ENCODE measurements around the gene ATP8A2.

The ATP8A2 gene

DNA sequence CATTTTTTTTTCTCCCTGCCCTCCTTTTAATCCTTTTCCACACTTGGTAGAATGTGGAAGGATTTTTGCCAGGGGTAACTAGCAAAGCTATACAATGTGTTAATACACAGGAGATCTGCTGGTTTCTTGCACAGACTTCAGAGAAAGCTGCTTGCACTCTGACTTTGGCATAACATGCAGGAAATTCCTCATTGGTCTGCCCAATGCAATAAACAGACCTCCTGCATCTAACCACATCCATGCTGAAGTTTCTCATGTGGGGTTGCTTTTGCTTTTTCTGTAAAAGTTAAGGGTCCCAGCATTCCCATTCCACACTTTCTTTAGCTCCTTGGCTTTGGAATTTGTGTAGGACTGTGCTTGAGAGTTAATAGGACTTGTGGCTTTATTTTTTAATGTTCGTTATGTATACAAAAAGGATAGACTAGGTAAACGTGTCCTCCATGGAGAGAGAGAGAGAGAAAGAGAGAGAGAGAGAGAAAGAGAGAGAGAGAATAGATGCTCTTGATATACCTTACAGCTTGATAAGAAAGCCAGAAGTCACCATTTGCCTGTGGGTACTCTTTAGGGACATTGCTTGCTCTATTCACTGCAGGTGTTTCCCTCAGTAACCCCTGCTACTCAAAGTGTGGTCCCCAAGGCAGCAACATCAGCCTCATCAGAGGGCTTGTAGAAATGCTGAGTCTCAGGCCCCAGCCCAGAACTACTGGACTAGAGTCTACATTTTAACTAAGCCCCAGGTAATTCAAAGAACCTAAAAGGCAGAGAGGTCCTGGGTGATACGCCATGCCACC is 509.6 kb downstream of the ATP8A2 start:
- H3K4me3 ChIP-seq (ENCODE audit: low read depth, low read length) = no peak overlapping the region
- peak; percentile 19 for DNase-seq (ENCODE audit: low read depth)

DNA sequence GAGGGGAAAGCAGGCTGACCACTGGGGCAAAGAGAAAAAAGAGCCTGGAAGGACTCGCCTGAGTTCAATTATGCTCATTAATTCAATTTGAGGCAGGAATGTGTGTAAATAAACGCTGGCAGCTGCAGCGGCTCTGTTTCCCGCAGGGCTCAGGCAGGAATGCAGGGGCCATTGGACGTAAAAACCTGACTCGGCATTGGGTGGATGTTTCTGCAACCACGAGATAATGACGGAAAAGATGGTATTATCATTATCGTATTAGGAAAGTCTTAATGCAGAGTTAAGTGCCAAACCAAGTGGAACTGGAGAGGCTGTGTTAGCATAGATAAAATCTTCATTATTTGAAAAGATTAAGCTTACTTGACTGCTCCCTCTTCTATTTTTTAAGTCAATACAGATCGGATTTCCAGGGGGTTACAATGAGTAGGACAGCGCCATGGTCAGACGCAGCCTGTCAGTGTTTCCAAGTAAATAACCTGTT is 510.2 kb downstream of the ATP8A2 start:
- peak; percentile 21 for DNase-seq (ENCODE audit: low read depth)
- no peak overlapping the region for H3K4me3 ChIP-seq (ENCODE audit: low read depth, low read length)

DNA sequence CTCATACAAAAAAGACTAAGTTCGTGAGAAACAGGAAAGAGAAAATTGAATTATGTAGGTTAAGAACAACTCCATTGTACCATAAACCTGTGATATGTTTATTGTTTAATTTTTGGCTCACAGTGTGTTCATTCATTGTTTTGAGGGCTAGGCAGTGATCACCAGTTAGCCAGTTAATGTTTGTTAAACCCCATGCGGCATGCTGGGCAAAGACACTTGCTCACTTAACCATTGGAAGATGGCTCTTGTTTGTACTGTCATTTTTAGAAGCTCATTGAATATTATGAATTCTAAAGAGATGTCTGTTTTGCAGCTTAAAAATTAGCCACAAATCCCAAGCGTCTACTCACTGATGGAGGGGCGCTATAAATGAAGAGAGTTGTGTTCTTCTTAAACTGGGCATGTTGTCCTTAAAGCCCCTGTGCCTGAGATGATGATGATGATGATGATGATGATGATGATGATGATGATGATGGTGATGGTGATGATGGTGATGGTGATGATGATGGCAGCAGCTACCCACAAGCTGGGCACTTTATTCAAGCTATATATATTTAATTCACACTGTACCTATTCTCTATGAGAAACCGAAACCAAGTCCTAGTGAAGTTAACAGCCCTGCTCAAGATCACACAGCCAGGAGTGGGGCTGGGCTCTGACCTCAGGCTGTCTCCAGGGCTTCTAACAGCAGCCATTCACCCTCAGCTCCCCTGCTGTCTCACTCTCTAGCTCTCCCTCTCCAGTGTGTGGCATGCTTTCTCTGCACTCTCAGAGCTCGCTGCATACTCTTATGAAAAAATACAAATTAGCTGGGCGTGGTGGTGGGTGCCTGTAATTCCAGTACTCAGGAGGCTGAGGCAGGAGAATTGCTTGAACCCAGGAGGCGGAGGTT is 510.9 kb downstream of the ATP8A2 start:
- no peak for DNase-seq (ENCODE audit: low read depth)
- no peak overlapping the region for H3K4me3 ChIP-seq (ENCODE audit: low read depth, low read length)

DNA sequence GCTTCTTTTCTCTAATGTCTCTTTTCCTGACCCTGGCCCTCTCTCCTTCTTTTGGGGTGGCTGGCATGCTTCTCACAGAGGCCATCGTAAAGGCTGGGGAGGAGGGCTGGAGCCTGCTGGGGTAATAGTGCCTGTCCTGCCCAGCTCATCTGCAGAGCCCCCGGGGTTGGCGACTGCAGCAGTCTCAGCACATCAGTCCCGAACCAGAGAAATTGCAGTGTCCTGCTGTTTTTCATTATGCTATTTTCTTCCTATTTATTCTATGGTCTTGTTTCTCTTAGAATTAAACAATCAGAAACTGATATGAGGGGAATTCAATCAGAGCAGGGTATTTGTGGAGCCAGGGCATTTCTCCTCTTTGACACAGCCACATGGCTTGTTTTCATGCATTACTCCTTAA is 513.6 kb downstream of the ATP8A2 start:
- DNase-seq (ENCODE audit: low read depth) = no peak
- no peak overlapping the region for H3K4me3 ChIP-seq (ENCODE audit: low read depth, low read length)

DNA sequence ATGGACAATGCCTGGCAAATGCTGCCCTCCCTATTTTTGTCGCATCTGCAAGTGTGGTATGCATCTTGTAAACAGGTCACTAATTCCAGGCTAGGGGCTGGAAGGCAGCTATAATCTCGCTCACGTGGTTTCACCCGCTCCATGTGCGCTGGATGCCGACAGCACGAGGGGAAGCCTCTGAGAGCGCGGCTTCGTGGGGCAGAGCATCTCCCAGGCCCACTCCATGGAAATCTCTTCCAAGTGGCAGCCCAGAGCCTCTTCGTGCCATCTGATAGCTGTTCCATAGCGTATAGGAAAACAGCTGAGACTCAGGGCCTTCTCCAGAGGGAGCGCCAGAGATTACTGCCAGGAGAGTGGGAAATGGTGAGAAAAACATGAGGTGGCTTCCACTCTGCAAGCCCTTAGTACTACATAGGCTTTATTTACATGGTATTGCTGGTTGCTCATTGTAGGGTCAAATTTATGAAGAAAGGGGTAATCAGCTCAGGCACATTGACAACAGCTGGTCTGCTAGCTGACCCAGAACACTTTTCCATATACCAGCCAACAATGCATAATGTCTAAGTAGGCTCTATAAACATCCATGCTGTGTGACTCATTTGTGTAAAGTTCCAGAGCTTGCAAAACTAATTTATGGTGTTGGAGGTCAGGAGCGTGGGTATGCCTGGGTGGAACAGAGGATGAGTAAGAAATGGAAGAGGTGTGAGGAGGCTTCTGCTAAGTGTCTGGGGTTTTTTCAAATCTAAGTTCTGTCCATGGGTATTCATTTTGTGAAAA is 514.9 kb downstream of the ATP8A2 start:
- peak; percentile 94 for DNase-seq (ENCODE audit: low read depth)
- no peak overlapping the region for H3K4me3 ChIP-seq (ENCODE audit: low read depth, low read length)

DNA sequence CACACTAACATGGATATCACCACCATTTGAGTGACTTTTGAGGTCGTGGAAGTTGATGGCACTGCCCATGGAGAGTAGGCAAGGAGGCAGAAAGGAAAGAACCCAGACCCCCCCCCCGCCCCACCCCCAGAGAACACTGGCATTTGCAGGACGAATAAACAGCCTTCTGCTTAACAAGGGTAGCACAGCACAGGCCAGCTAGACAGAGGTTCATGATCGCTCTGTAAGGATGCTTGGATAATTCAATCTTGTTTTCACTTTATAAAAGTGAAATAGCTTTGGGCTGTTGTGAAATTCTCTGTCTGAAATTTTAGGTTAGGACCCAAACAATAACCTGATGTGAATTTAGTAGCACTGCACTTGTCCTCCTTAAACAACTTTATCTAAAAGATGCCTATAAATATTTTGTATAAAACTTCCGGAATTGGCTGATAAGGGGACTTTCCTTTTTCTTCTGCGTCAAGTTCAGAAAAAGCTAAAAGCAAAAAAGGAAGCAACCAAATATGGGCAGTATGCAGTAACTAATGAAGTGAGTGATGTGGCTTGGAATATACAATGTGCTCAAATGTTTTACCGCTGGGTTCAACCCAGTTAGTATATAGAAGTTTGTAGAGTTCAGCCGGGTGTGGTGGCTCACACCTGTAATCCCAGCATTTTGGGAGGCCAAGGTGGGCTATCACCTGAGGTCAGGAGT is 516.3 kb downstream of the ATP8A2 start:
- DNase-seq (ENCODE audit: low read depth) = no peak
- H3K4me3 ChIP-seq (ENCODE audit: low read depth, low read length) = no peak overlapping the region

DNA sequence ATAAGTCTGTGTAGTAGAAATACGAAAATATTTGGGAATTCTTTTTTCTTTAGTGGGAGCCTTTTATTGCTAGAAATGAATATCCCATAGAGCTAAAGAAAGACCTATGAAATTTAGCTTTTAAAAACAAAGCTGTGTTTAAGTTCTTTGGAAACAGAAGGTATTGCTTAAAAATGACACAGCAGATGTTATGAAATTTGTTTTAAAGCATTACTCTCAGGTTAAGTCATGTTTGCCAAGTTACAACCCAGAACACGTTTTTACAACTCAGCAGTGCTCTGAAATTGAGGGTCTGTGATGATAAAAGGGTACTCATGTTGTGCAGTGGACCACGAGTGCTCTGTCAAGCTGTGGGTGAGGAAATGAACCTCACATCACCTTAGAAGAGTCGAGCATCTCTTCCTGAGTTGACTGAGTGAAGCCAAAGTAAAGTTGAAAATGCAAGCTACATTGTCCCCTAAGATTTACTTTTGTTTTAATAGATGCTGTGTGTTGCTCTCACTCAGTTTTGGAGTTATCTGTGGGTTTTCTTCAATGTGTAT is 519.0 kb downstream of the ATP8A2 start:
- no peak for DNase-seq (ENCODE audit: low read depth)
- H3K4me3 ChIP-seq (ENCODE audit: low read depth, low read length) = no peak overlapping the region

DNA sequence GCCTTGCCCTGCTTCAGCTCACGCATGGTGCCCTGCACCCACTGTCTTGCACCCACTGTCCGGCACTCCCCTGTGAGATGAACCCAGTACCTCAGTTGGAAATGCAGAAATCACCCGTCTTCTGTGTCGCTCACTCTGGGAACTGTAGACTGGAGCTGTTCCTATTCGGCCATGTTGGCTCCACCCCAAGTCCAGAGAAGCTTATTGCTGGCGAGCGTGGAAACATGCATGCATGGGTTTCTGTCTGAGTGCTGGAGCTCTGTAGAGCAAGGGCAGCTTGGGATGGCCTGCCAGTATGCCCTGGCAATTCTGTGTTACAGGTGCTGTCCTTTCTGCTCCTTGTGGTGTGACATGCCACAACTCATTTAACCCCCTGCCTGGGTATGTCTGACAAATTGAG is 527.2 kb downstream of the ATP8A2 start:
- no peak overlapping the region for H3K4me3 ChIP-seq (ENCODE audit: low read depth, low read length)

DNA sequence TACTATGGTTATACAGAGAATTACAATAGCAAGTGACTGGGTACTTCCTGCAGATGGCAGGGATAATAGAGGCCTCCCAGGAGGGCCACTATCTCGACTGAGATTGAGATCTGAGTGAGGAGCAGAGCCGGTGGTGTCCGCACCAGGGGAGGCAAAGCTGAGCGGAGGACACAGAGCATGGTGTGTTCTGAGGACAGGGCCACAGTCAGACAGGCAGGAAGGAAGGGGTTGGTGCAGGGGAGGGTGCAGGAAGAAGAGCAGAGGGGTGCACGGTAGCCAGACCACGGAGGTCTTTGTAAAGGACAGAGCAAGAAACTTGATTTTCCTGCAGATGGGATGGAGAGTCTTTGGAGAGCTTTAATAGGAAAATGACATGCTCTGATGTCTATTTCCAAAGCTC is 527.7 kb downstream of the ATP8A2 start:
- no peak for DNase-seq (ENCODE audit: low read depth)
- no peak overlapping the region for H3K4me3 ChIP-seq (ENCODE audit: low read depth, low read length)

More for the DNA sequence above, 527.2 kb downstream of the ATP8A2 start:
- DNase-seq (ENCODE audit: low read depth) = no peak

DNA sequence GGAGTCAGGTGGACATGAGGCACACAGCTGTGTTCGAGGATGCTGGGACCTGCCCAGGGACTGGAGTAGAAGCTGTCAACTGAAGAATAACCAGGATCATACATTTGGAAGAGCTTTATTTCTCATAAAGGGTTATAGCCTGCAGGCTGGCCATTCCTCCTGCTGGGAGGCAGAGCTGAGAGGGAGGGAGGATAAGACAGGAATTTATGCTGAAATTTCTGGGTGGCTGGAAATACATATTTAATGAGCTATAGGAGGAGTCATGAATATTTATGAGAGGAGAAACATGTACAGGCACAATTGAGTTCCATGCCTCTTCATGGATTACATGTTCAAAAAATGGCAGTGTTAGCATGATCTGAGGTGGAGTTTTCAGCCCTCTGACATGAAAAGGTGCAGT is 528.2 kb downstream of the ATP8A2 start:
- no peak for DNase-seq (ENCODE audit: low read depth)
- H3K4me3 ChIP-seq (ENCODE audit: low read depth, low read length) = no peak overlapping the region

DNA sequence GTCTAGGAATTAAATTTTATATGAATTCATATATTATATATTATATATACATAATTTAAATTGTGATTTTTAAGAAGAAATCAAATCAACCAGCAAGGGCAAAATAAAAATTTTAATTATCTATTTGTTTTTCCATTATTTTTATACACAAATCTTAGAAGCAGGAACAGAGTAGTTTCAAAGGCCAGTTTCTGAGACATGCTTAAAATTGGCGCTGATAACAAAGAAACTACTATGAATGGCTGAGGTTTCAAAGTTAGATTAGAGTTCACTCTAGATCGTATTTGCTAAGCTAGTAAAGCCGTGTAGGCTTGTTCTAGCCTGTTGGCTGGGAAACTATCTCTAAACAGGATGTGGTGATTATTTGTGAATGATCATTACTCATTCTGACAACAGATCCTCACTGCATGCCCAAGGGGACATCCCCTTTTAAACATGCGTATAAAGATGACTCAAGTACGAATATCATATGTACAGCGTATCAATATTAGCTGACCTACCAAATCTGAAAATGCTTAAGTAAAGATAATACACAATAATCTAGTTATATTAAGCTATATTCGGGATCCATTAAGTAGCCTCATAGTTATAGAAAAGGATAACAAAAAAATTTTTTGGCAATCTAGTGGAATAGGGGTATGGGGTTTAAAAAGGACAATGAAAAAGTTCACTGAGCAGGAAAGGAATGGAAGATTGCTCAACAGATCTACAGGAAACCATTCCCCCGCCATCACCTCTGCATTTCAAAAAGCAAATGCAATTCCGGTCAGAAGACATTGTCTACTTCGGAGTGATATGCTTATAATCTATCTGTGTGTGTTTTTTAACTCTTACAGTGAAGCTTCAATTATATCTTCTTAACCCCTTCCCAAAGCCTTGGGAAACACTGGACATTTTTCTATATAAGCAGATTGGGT is 529.9 kb downstream of the ATP8A2 start:
- DNase-seq (ENCODE audit: low read depth) = peak; percentile 77
- no peak overlapping the region for H3K4me3 ChIP-seq (ENCODE audit: low read depth, low read length)

DNA sequence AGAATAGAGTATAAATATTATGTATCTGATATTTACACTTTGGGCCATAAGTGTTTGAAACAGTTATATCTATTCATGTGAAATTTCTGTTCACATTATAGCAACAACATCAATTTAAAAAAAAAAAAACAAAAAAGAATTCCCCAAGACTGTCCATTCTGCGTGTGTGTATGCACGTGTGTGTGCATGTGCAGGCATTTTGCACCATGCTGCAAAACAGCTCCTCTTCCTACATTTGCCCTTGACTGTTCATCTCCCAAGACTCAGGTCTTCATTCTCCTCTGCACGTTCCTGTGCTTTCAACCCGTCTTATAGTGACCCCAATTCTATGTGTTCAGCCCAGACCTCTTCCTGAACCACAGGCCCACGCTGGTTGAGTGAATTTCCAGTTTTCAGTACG is 530.7 kb downstream of the ATP8A2 start:
- H3K4me3 ChIP-seq (ENCODE audit: low read depth, low read length) = no peak overlapping the region
- DNase-seq (ENCODE audit: low read depth) = no peak

DNA sequence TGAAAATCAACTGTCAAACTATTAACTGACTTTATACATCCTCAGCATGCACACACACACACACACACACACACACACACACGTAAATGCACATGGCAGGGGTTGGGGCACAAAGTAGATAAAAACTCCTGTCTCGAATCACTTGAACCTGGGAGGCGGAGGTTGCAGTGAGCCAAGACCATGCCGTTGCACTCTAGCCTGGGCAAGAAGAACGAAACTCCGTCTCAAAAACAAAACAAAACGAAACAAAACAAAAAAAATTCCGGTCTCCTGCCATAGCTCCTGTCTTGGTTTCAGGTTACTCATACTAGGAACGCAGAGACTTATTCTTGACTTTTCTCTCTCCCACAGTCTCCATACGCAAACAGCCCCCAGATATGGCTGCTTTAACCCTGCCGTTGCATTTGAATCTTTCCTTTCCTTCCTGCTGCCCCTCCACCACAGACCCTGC is 531.1 kb downstream of the ATP8A2 start:
- DNase-seq (ENCODE audit: low read depth) = no peak

DNA sequence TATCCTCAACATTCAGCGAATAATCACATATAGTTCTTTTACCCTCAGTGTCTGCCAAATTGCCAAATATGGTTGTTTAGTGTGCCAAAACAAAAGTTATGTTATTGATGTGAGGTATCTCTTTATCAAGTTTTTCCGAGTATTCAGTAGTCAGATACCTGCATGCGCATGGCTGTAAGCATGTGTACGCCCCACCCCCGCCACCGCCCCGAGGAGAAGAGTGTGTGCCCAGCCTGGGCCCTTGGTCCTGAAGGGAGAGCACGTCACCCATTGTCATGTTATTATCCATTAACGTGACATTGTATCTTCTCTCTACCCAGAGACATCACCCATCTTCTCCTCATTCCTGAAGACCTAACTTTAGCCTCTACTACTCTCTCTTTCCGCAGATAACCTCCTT is 533.1 kb downstream of the ATP8A2 start:
- no peak overlapping the region for H3K4me3 ChIP-seq (ENCODE audit: low read depth, low read length)

More for the DNA sequence above, 531.1 kb downstream of the ATP8A2 start:
- no peak overlapping the region for H3K4me3 ChIP-seq (ENCODE audit: low read depth, low read length)

DNA sequence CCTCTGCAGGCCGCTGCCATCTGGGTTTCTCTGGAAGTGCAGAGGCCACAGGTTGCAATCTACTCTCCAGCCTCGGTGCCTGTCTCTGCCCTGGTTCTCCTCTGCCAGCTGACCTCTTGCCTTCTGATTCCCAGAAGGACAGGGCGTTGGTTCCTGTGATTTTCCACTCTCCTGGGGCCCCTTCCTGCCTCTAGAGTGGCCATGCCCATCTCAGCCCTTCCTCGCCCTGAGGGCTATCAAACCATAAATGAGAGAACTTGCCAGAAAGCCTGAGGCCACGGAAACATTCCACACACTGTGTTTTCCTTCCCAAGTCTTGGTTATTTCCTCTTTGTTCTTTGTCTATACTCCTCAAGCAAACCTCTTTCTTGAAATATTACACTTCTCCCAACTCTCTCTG is 533.8 kb downstream of the ATP8A2 start:
- DNase-seq (ENCODE audit: low read depth) = no peak

More for the DNA sequence above, 533.1 kb downstream of the ATP8A2 start:
- DNase-seq (ENCODE audit: low read depth) = no peak

DNA sequence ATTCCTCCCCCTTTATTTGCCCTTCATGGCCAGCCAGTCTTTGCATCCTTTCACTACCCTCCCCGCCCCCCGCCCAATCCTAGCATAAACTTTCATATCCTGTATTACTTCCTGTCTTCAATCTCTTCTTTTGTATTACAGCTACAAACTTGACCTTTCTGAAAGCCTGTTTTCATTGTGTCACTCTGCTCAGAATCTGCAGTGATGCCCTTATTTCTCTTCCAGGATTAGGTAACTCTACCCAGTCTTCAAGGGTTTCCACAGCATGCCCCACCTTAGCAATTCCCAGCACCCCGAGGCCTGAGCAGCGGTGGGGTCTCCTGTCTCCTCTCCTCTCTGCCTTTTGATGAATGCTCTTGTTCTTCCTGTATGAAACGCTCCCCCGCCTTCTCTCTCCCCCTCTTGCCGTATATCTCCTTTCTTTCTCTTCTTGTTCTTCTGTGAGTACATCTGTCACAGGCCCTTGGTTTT is 534.5 kb downstream of the ATP8A2 start:
- H3K4me3 ChIP-seq (ENCODE audit: low read depth, low read length) = no peak overlapping the region
- no peak for DNase-seq (ENCODE audit: low read depth)

More for the DNA sequence above, 533.8 kb downstream of the ATP8A2 start:
- H3K4me3 ChIP-seq (ENCODE audit: low read depth, low read length) = no peak overlapping the region

DNA sequence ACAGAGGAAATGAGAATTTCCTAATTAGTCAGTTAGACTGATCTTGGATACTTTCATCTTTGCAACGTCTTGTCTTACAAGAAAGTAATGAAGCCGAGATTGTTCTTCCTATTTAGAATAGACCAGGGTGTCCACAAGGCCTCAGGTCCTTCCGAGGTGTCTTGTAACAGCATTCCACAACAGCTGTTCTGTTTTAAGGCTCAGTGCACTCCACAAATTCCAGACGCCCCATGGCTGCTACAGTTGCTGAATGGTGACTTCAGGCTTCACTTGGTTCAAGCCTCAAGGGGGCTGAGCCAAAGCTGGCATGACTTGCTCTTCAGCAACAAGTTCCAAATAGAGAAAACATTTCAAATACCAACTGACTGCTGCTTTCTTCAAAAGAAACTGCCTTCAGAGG is 536.6 kb downstream of the ATP8A2 start:
- no peak for DNase-seq (ENCODE audit: low read depth)
- no peak overlapping the region for H3K4me3 ChIP-seq (ENCODE audit: low read depth, low read length)

DNA sequence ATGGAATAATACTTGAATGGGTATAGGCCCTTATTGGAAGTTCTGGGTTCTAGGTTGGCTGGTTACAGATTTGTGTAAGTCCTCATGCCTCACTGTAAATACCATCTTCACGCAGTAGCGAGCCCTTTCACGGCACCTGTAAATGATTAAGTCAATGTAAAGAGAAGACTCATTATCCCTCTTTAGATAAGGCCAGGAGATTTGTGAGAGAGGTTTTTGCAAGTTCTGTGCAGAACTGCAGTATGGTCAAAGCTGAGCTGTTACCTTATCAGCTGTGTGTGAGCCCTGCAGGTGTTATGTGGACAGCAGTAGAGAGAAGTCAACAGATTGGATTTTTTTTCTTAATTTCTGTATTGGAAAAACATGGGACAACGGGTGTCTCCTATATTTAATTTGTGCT is 538.5 kb downstream of the ATP8A2 start:
- no peak overlapping the region for H3K4me3 ChIP-seq (ENCODE audit: low read depth, low read length)
- DNase-seq (ENCODE audit: low read depth) = no peak

Data from skeletal muscle cell (primary cell).